Measurements from ENCODE around the gene IFNAR2. TPM values are rescaled to one million over a fixed set of nuclear protein-coding genes. Genes with fewer than 3 reads are reported as not detected.
A peak's percentile ranks its signal among the peaks of the same experiment; 100 is the strongest.

Gene IFNAR2
- total RNA-seq, result 32.4 TPM
- long read RNA-seq, full-length matches to known transcripts, result 14 of 18 reads
- long read RNA-seq, partial matches to known transcripts, result 1 of 18 reads
- long read RNA-seq, other reads (novel, unspliced or antisense), result 3 of 18 reads

DNA sequence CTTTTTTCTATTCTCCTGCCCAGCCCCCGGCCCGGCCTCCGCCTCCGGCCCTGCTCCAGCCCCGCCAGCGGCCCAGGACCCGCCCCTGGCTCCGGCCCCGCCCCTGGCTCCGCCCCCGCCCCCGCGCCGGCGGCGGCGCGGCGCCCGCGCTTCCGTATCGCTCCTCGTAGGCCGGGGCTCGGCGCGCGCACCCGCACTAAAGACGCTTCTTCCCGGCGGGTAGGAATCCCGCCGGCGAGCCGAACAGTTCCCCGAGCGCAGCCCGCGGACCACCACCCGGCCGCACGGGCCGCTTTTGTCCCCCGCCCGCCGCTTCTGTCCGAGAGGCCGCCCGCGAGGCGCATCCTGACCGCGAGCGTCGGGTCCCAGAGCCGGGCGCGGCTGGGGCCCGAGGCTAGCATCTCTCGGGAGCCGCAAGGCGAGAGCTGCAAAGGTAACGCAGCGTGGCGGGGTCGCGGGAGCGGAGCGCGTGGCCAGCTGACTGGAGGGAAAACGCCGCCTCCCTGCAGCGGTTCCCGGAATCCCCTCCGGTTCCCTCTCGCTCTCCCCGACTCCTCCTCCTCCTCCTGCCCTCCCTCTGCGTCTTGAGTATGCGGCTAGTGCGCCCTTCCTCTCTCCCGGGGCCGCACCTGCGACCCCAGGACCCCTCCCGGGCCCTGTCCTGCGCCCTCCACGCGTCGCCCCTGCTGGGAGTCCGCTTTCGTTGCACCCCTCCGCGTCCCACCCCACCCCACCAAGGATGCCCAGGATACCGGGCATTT lies at the start of gene IFNAR2:
Gene IFNAR2 (plus strand): TSS at position 155 of the 761 bp plus-strand sequence. CDS start 11,985 bp downstream, outside the sequence.
- ATAC-seq, result peak; percentile 97
- no peaks in the 10 kb centered on the region for H3K9me3 ChIP-seq

DNA sequence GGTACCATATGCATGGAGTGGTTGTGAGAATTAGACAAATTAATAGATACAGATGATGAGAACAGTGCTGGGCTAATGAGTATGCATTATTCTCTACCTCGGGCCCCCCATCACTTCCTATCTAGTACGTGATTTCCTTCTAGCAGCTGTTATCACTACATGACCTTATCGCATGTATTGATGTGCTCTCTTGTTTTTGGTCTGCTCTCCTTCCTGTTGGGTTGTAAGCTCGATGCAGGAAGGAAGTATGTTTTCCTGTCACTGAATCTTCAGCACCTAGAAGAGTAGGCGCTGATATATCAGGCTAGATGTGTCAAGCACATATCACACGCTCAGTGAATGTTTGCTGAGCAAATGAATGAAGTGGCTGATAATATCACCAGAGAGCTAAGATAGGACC lies 43.9 kb upstream of the IFNAR2 start:
- ATAC-seq (peak; percentile 6), DNase-seq (no peak)
- H3K4me3 ChIP-seq, result no peak overlapping the region
- intact Hi-C loops (cut with DNase I), result no loop called here
- H3K36me3 ChIP-seq, result no peaks in the 10 kb centered on the region
- H3K4me1 ChIP-seq, result peaks cover 4% of the 10 kb centered on the region
- TF ChIP-seq, protein P1, sequence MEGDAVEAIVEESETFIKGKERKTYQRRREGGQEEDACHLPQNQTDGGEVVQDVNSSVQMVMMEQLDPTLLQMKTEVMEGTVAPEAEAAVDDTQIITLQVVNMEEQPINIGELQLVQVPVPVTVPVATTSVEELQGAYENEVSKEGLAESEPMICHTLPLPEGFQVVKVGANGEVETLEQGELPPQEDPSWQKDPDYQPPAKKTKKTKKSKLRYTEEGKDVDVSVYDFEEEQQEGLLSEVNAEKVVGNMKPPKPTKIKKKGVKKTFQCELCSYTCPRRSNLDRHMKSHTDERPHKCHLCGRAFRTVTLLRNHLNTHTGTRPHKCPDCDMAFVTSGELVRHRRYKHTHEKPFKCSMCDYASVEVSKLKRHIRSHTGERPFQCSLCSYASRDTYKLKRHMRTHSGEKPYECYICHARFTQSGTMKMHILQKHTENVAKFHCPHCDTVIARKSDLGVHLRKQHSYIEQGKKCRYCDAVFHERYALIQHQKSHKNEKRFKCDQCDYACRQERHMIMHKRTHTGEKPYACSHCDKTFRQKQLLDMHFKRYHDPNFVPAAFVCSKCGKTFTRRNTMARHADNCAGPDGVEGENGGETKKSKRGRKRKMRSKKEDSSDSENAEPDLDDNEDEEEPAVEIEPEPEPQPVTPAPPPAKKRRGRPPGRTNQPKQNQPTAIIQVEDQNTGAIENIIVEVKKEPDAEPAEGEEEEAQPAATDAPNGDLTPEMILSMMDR (IDR thresholded peaks at IDR 0.05), result no peak
- H3K9me3 ChIP-seq, result no peaks in the 10 kb centered on the region
- H3K27me3 ChIP-seq, result no peaks in the 10 kb centered on the region
- H3K27ac ChIP-seq, result peak overlapping the region; percentile 9

More for the DNA sequence above, at the start of gene IFNAR2:
- TF ChIP-seq, protein P1 (IDR thresholded peaks at IDR 0.05), result no peak
- Histone ChIP-seq H3K4me3 (peak within 1 kb of the TSS; percentile 93), H3K4me1 (peaks cover 24% of the 10 kb centered on the region), H3K27ac (peak within 1 kb of the TSS; percentile 99), H3K36me3 (no peaks in the 10 kb centered on the region), H3K27me3 (no peaks in the 10 kb centered on the region)
- DNase-seq, result peak; percentile 90
- intact Hi-C loops (cut with DNase I), result no loop called here

DNA sequence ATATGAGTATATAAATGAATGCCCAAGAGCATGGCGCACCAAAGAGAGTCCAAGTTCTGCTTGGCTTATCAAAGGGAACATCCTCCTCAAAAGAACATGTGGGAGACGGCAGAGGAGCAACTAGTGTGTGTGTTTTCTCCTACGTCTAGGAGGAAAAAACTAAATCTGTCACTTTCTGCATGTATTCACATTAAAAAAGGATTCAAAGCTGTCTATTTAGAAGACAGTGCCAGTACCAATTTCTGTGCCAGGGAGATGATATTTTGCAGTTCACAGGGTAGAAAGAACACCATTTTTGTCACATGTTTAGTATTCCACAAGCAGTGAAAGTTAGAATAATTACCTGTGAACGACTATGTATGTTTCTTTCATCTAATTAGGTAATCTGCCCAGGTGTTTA lies 42.5 kb upstream of the IFNAR2 start:
- peaks cover 4% of the 10 kb centered on the region for H3K4me1 ChIP-seq
- TF ChIP-seq, protein P1 (IDR thresholded peaks at IDR 0.05), result no peak
- H3K27ac ChIP-seq, result no peak overlapping the region
- intact Hi-C loops (cut with DNase I), result no loop called here
- no peaks in the 10 kb centered on the region for H3K36me3 ChIP-seq
- DNase-seq (no peak), ATAC-seq (no peak)
- H3K27me3 ChIP-seq, result no peaks in the 10 kb centered on the region
- no peaks in the 10 kb centered on the region for H3K9me3 ChIP-seq
- no peak overlapping the region for H3K4me3 ChIP-seq

DNA sequence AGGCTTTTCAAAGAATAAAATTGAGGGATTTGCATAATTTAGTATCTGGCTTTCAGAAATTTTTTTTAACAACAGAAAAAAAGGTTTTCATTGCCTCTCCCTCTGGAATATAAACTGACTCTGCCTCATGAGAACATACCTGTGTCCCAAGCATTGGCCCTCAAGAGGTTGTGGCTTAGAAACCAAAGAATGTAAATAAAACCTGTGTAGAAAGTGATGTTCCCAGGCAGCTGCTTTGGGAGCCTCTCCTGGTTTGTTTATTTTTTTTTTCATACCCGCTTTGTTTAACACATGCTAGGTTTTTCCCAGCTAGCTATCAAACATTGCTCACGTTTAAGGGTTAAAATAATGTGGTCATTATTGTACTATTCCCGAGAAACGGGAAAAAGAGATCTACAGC lies 40.5 kb upstream of the IFNAR2 start:
- H3K36me3 ChIP-seq, result no peaks in the 10 kb centered on the region
- intact Hi-C loops (cut with DNase I), result no loop called here
- H3K4me1 ChIP-seq, result peaks cover 4% of the 10 kb centered on the region
- TF ChIP-seq, protein P1 (IDR thresholded peaks at IDR 0.05), result no peak
- ATAC-seq, result peak; percentile 77
- H3K4me3 ChIP-seq, result no peak overlapping the region
- H3K9me3 ChIP-seq, result no peaks in the 10 kb centered on the region
- DNase-seq, result no peak
- no peaks in the 10 kb centered on the region for H3K27me3 ChIP-seq
- peak overlapping the region; percentile 37 for H3K27ac ChIP-seq

DNA sequence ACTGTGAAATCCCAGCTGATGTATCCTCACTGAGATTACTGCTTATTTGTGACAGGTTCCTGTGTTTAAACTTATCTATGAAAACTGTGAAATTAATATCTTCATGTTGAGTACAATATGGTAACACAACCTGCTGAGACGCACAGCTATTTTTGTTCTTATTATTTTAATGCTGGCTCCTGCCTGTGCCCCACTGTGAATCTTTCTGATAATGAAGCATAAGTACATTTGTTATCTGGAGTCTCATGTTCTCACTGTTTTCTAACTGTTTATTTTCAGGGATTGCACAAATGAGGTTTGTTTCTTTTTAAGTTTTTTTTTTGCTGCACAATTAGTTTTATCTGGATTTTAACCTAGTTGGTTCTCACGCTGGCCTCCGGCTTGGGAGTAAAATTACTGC lies 39.9 kb upstream of the IFNAR2 start:
- H3K9me3 ChIP-seq, result no peaks in the 10 kb centered on the region
- ATAC-seq (no peak), DNase-seq (no peak)
- TF ChIP-seq, protein P1 (IDR thresholded peaks at IDR 0.05), result no peak
- no peaks in the 10 kb centered on the region for H3K27me3 ChIP-seq
- intact Hi-C loops (cut with DNase I), result no loop called here
- H3K4me1 ChIP-seq, result peaks cover 4% of the 10 kb centered on the region
- H3K4me3 ChIP-seq, result no peak overlapping the region
- H3K36me3 ChIP-seq, result no peaks in the 10 kb centered on the region
- no peak overlapping the region for H3K27ac ChIP-seq
